Frontal cortex (tissue), 4 donors: Measurements from ENCODE around the gene LCA5L. TPM values are rescaled to one million over a fixed set of nuclear protein-coding genes. Genes with fewer than 3 reads are reported as not detected.

ENCODE experiments used
- DNase-seq, 2 donors: peaks; one replicate each; pipeline ENCODE4 v3.0.0; 2012; ENCODE audit warnings: low spot score in 2 of 2
- FAIRE-seq: peaks from 2 replicates; lab custom pipeline; 2012; peaks lifted over from hg19 to GRCh38; lab: Jason Lieb, UNC
- small RNA-seq: library from RNA; depleted of rRNA; stranded (forward); fragments of <200 nt; gene quantifications from one replicate; pipeline ENCODE3, GENCODE V24; 2014
- total RNA-seq: library from RNA; depleted of rRNA; stranded (reverse); fragments of >200 nt; gene quantifications from one replicate; pipeline ENCODE4 v1.2.3, GENCODE V29; 2014
- donor health status: control.
- donor health status: control.
- donor health status: control.

LCA5L gene
- total RNA-seq, 1 donor from 2014 or later, result under 0.01 TPM

- no peak for FAIRE-seq
- DNase-seq, result no peak
Measured at GRCh38 chr21:39363607-39364555, 81.7 kb downstream of the LCA5L start.

DNA sequence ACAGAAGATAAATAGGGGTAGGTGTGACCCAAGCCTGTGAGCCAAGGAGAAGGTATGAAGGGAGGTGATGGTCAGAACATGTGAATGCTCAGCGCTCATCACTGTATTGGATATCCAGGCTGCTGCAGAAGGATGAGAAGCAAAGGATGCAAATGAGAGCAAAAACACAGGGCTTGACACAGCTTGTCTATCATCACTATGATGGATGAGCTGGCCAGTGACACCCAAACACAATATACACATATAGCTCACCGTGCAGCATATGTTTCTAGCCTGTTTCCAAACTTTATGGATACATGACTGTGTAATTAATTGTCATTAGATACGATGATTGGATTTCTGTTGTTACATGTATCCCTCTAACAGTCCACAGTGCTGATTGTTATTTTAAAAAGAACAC, 82.8 kb downstream of the LCA5L start:
- DNase-seq (no peak), FAIRE-seq (no peak)

GRCh38 chr21:39359382-39359781, 86.2 kb downstream of the LCA5L start:
- FAIRE-seq, result no peak

More at GRCh38 chr21:39359382-39359781, 86.2 kb downstream of the LCA5L start:
- no peak for DNase-seq

Small RNA genes within 50 kb of the gene (small RNA-seq; reads per million reads assigned to genes)
- gene MIR6508, result 0.59 reads per million, percentile 46 among the genes with 10 or more reads in this experiment

Other genes starting within 250 kb of the LCA5L start
- gene BRWD1, start 132.1 kb downstream of the LCA5L start, total RNA-seq, result 399 TPM
- 143 TPM for gene HMGN1, start 96.7 kb downstream of the LCA5L start, total RNA-seq
- 1.6 TPM for gene SH3BGR, start 6.2 kb upstream of the LCA5L start, total RNA-seq
- gene B3GALT5, start 167.2 kb upstream of the LCA5L start, total RNA-seq, result 0.41 TPM